GM12865 (cell line): Measurements from ENCODE around the gene SEC63.
"Not testable (repeated sequence)": the region's sequence is repeated elsewhere in the genome, so short reads cannot be mapped to it uniquely, and the experiment has no call there.

Experiments used
- DNase-seq: peaks from one replicate; pipeline ENCODE4 v3.0.0; 2010; ENCODE audit warnings: low read depth
- H3K4me3 ChIP-seq: 2 replicates; pipeline ENCODE4 v1.5.1; 2011; ENCODE audit warnings: mild to moderate bottlenecking, low read depth, low read length, control low read depth
- CTCF ChIP-seq: IDR thresholded peaks from 2 replicates; pipeline ENCODE4 v1.5.1; 2011; ENCODE audit warnings: low read length, control low read depth, low read depth, inconsistent platforms; ENCODE audit not compliant: insufficient read depth; ENCODE audit errors: missing control alignments

The SEC63 gene

GRCh38 chr6:107971181-107971580, 13.2 kb upstream of the SEC63 start:
- TF ChIP-seq CTCF, result no peak
- no peak overlapping the region for H3K4me3 ChIP-seq
- DNase-seq, result no peak

- no peak for TF ChIP-seq CTCF
- no peak for DNase-seq
- no peak overlapping the region for H3K4me3 ChIP-seq
These were observed 12.2 kb upstream of the SEC63 start for GRCh38 chr6:107970255-107970654.

- no peak overlapping the region for H3K4me3 ChIP-seq
- no peak for TF ChIP-seq CTCF
- no peak for DNase-seq
These were observed 10.1 kb upstream of the SEC63 start for GRCh38 chr6:107968081-107968480.

- no peak overlapping the region for H3K4me3 ChIP-seq
- TF ChIP-seq CTCF, result no peak
- no peak for DNase-seq
These were observed 7.7 kb upstream of the SEC63 start for GRCh38 chr6:107965746-107966145.

GRCh38 chr6:107962723-107963122, 4.7 kb upstream of the SEC63 start:
- no peak overlapping the region for H3K4me3 ChIP-seq
- DNase-seq, result no peak
- no peak for TF ChIP-seq CTCF

GRCh38 chr6:107959392-107959791, 1.4 kb upstream of the SEC63 start:
- H3K4me3 ChIP-seq, result no peak overlapping the region
- DNase-seq, result no peak
- no peak for TF ChIP-seq CTCF

- H3K4me3 ChIP-seq, result peak overlapping the region; percentile 73
- DNase-seq, result not testable (repeated sequence)
These were observed 818 bp upstream of the SEC63 start for GRCh38 chr6:107958689-107959362.
